ENCODE measurements around the gene CPM.
"Not testable (repeated sequence)": the region's sequence is repeated elsewhere in the genome, so short reads cannot be mapped to it uniquely, and the experiment has no call there.

CPM gene

GRCh38 chr12:68807274-68807575 lies 125.7 kb downstream of the CPM start:
- not testable (repeated sequence) for DNase-seq (ENCODE audit: low read depth)

- DNase-seq (ENCODE audit: low read depth) = no peak
These were observed 126.3 kb downstream of the CPM start for GRCh38 chr12:68806488-68807237.

- no peak for DNase-seq (ENCODE audit: low read depth)
These were observed 127.3 kb downstream of the CPM start for GRCh38 chr12:68805592-68806120.

GRCh38 chr12:68804657-68805591 lies 128.0 kb downstream of the CPM start:
- DNase-seq (ENCODE audit: low read depth) = no peak

- no peak for DNase-seq (ENCODE audit: low read depth)
These were observed 128.9 kb downstream of the CPM start for GRCh38 chr12:68803948-68804656.

- not testable (repeated sequence) for DNase-seq (ENCODE audit: low read depth)
These were observed 129.9 kb downstream of the CPM start for GRCh38 chr12:68802911-68803651.

- not testable (repeated sequence) for DNase-seq (ENCODE audit: low read depth)
These were observed 130.6 kb downstream of the CPM start for GRCh38 chr12:68802372-68802745.
